ENCODE results near the gene IFIT1B. TPM values are rescaled to one million over a fixed set of nuclear protein-coding genes. Genes with fewer than 3 reads are reported as not detected.

IFIT1B gene
- total RNA-seq, 1 experiment from 2014 or later, result not detected

- Histone ChIP-seq H3K36me3 (ENCODE audit: low read depth, low read length) (no peaks in the 10 kb centered on the region), H3K4me1 (ENCODE audit: insufficient read depth, low read length) (peaks cover 16% of the 10 kb centered on the region), H3K79me2 (ENCODE audit: low read length) (no peaks in the 10 kb centered on the region), H3F3A (ENCODE audit: low read length, unreplicated experiment) (peaks cover 3% of the 10 kb centered on the region), H3K27ac (ENCODE audit: low read length) (no peak overlapping the region), H3K4me2 (ENCODE audit: low read length) (no peak overlapping the region), H2AFZ (ENCODE audit: low read length) (no peak overlapping the region), H3K9me2 (replicated peaks; ENCODE audit: low read length) (no peaks in the 10 kb centered on the region), H3K4me3 (ENCODE audit: low read length) (no peak overlapping the region), H3K9ac (ENCODE audit: low read length) (no peak overlapping the region), H4K20me1 (ENCODE audit: low read length) (no peaks in the 10 kb centered on the region), H3K27me3 (ENCODE audit: low read length) (no peaks in the 10 kb centered on the region), H3K9me3 (ENCODE audit: low read length) (no peaks in the 10 kb centered on the region)
- intact Hi-C loops (cut with micrococcal nuclease), result loop anchor here (5.0 kb wide), 2 partner anchors 57 to 82 kb away; partner anchors contain the start of genes IFIT2 and IFIT3
- ChIA-PET POLR2A (ENCODE audit: unreplicated experiment) (no interaction called here), CTCF (no interaction called here)
- BruUV-seq (replicated peaks), result no TSS peak
- ATAC-seq (no peak), DNase-seq (no peak)
- no peak for TF ChIP-seq EZH2 (IDR thresholded peaks at IDR 0.05; ENCODE audit: low read length, unreplicated experiment)
- TF ChIP-seq CTCF (conservative IDR thresholded peaks at IDR 0.05; ENCODE audit: low read depth, low read length), result no peak
- no peak for TF ChIP-seq EZH2phosphoT487 (IDR thresholded peaks at IDR 0.05; ENCODE audit: borderline replicate concordance, low read length)
Observed at GRCh38 chr10:89384474-89385340, 6.9 kb downstream of the IFIT1B start.

- Histone ChIP-seq H3K4me3 (ENCODE audit: low read length) (no peak overlapping the region), H3K27ac (ENCODE audit: low read length) (no peak overlapping the region), H3K4me2 (ENCODE audit: low read length) (no peak overlapping the region), H2AFZ (ENCODE audit: low read length) (no peak overlapping the region), H4K20me1 (ENCODE audit: low read length) (no peaks in the 10 kb centered on the region), H3F3A (ENCODE audit: low read length, unreplicated experiment) (peaks cover 3% of the 10 kb centered on the region), H3K79me2 (ENCODE audit: low read length) (peaks cover 12% of the 10 kb centered on the region), H3K9ac (ENCODE audit: low read length) (no peak overlapping the region), H3K27me3 (ENCODE audit: low read length) (no peaks in the 10 kb centered on the region), H3K9me2 (replicated peaks; ENCODE audit: low read length) (no peaks in the 10 kb centered on the region), H3K9me3 (ENCODE audit: low read length) (no peaks in the 10 kb centered on the region), H3K4me1 (ENCODE audit: insufficient read depth, low read length) (peaks cover 24% of the 10 kb centered on the region), H3K36me3 (ENCODE audit: low read depth, low read length) (no peaks in the 10 kb centered on the region)
- no peak for TF ChIP-seq CTCF (conservative IDR thresholded peaks at IDR 0.05; ENCODE audit: low read depth, low read length)
- TF ChIP-seq EZH2phosphoT487 (IDR thresholded peaks at IDR 0.05; ENCODE audit: borderline replicate concordance, low read length), result no peak
- no peak for TF ChIP-seq EZH2 (IDR thresholded peaks at IDR 0.05; ENCODE audit: low read length, unreplicated experiment)
- intact Hi-C loops (cut with micrococcal nuclease), result loop anchor here (1.0 to 5.0 kb wide), 4 partner anchors 20 to 172 kb away; partner anchors contain the start of genes IFIT2 and IFIT3
- DNase-seq, result no peak
- ChIA-PET POLR2A (ENCODE audit: unreplicated experiment) (no interaction called here), CTCF (interaction anchor here (0.6 to 1.1 kb wide), 3 partner anchors 20 to 137 kb away, joined by 3 to 5 read pairs (median 5); no protein-coding TSS in a partner anchor)
- no TSS peak for BruUV-seq (replicated peaks)
- ATAC-seq, result no peak
Observed at GRCh38 chr10:89388806-89389205, 10.9 kb downstream of the IFIT1B start.

GRCh38 chr10:89389254-89389653 lies 11.4 kb downstream of the IFIT1B start:
- Histone ChIP-seq H3F3A (ENCODE audit: low read length, unreplicated experiment) (peaks cover 3% of the 10 kb centered on the region), H3K27ac (ENCODE audit: low read length) (no peak overlapping the region), H4K20me1 (ENCODE audit: low read length) (no peaks in the 10 kb centered on the region), H3K36me3 (ENCODE audit: low read depth, low read length) (no peaks in the 10 kb centered on the region), H3K27me3 (ENCODE audit: low read length) (no peaks in the 10 kb centered on the region), H2AFZ (ENCODE audit: low read length) (no peak overlapping the region), H3K4me3 (ENCODE audit: low read length) (no peak overlapping the region), H3K4me2 (ENCODE audit: low read length) (no peak overlapping the region), H3K9me3 (ENCODE audit: low read length) (no peaks in the 10 kb centered on the region), H3K4me1 (ENCODE audit: insufficient read depth, low read length) (peaks cover 27% of the 10 kb centered on the region), H3K79me2 (ENCODE audit: low read length) (peaks cover 17% of the 10 kb centered on the region), H3K9ac (ENCODE audit: low read length) (no peak overlapping the region), H3K9me2 (replicated peaks; ENCODE audit: low read length) (no peaks in the 10 kb centered on the region)
- no TSS peak for BruUV-seq (replicated peaks)
- POLR2A ChIA-PET (ENCODE audit: unreplicated experiment), result no interaction called here
- peak; percentile 25 for ATAC-seq
- CTCF ChIA-PET, result interaction anchor here (0.5 to 1.1 kb wide), 5 partner anchors 20 to 1531 kb away, joined by 3 to 5 read pairs (median 5); no protein-coding TSS in a partner anchor
- DNase-seq, result peak; percentile 66
- intact Hi-C loops (cut with micrococcal nuclease), result loop anchor here (1.0 to 5.0 kb wide), 4 partner anchors 20 to 172 kb away; partner anchors contain the start of genes IFIT2 and IFIT3
- no peak for TF ChIP-seq EZH2 (IDR thresholded peaks at IDR 0.05; ENCODE audit: low read length, unreplicated experiment)
- TF ChIP-seq EZH2phosphoT487 (IDR thresholded peaks at IDR 0.05; ENCODE audit: borderline replicate concordance, low read length), result no peak
- TF ChIP-seq CTCF (conservative IDR thresholded peaks at IDR 0.05; ENCODE audit: low read depth, low read length), result peak; percentile 71
